HG02588 (cell line): ENCODE results near the gene BARX1.
"Not testable (repeated sequence)": the region's sequence is repeated elsewhere in the genome, so short reads cannot be mapped to it uniquely, and the experiment has no call there.

Experiments
- ATAC-seq: cut with Tn5 transposase; IDR thresholded peaks from one replicate; pipeline ENCODE4 v1.9.1; 2021; ENCODE audit warnings: mild to moderate bottlenecking, moderate library complexity; ENCODE audit not compliant: unreplicated experiment

The BARX1 gene

DNA sequence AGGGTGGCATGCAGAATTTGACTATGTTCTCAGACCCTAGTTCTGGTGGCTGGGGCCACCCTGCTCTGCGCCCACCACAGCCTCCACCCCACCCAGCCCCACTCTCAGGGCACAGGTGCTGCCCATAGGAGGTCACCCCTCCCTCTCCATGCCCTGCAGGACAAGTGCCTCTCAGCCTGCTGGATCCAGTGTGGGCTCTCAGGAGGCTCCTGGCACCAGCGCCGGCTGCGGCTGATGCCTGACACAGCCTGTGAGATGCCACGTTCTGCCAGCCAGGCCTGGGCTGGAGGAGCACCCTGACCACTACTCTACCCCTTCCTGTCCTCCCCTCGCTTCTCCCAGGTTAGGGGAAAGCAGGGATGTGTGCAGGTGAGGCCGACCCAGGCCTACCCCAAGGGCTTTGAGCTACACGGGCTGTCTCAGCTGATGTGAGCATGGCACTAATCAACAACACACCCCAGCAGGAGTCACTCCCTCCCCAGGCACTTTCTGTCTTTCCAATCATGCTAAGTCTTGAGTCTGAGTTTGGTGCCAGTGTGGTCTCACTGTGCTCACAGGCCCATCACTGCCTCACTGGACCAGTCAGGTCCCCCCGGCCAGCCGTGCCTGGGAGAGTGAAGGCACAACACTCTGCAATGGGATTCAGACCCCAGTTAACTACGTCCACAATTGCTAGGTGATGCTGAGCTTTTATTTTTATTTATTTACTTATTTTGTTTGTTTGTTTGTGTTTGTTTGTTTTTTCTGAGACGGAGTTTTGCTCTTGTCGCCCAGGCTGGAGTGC lies 12.1 kb upstream of the BARX1 start:
- no peak for ATAC-seq

DNA sequence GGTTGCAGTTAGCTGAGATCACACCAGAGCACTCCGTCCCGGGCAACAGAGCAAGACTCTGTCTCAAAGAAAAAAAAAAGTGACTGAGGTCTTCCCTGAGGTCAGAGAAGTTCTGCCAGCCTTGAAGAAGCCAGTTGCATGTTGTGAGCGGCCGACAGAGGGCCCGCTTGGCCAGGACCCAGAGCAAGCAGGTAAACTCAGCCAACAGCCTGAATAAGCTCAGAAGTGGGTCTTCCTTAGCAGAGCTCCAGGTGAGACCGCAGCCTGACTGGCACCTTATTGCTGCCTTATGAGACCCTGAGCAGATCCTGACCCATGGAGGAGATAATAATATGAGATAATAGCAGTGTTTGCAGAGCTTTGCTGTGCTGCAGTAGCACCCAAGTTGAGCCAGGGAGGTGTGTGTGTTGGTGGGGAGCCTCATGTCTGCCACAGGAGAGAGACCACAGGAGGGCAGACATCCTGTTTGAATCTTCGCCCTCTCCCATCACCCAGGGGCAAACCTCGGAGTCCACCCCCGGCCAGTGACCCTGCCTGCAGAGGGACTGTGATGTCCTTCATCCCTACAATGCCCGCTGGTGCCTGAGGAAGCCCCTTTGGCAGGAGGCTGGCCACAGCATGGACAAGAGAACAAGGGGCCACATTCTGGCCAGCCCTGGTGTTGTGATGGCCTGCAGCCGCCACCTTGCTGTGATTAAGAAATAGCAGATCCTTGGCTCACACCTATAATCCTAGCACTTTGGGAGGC lies 10.8 kb upstream of the BARX1 start:
- ATAC-seq = no peak

DNA sequence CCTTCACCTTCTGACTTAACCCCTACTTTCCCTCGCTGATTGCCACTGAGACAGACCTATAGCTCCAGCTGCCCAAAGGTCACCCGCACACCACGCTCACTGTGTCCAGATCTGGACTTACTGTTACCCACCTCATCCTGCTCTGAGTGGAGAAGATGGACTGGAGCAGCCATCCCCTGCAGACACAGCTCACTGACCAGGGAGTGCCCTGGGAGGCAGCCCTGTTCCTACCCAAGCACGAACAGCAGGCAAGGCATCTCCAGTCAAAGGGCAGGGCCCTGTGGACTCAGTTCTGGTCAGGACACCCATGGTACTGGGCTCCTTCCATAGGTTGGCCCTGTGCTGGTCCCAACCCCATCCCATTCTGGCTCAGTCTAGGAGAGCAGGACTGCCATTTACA lies 9.5 kb upstream of the BARX1 start:
- no peak for ATAC-seq

DNA sequence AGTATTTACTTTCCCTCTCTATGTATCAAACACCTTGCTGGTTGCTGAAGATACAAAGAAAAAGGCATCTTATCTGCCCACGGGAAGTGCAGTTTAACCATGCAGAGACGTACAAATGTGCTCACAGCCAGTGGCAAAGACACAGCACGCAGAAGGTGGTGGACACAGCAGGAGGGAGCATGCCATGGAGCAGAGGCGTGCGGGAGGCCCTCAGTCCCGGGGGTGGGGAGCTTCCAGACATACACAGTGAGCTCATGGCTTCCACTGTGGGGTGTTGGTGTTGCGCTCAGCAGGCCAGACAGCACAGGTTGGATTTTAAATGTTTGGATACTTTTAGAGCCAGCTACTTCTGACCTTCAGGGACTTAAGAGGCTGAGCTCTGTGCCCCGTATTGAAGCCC lies 8.8 kb upstream of the BARX1 start:
- no peak for ATAC-seq

DNA sequence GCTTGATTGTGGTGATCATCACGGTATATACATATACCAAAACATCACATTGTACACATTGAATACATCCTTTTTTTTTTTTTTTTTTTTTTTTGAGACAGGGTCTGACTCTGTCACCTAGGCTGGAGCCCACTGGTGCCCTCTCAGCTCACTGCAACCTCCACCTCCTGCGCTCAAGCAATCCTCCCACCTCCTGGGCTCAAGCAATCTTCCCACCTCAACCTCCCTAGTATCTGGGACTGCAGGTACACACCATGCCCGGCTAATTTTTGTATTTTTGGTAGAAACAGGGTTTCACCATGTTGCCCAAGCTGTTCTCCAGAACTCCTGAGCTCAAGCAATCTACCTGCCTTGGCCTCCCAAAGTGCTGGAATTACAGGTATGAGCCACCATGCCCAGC lies 8.3 kb upstream of the BARX1 start:
- not testable (repeated sequence) for ATAC-seq

DNA sequence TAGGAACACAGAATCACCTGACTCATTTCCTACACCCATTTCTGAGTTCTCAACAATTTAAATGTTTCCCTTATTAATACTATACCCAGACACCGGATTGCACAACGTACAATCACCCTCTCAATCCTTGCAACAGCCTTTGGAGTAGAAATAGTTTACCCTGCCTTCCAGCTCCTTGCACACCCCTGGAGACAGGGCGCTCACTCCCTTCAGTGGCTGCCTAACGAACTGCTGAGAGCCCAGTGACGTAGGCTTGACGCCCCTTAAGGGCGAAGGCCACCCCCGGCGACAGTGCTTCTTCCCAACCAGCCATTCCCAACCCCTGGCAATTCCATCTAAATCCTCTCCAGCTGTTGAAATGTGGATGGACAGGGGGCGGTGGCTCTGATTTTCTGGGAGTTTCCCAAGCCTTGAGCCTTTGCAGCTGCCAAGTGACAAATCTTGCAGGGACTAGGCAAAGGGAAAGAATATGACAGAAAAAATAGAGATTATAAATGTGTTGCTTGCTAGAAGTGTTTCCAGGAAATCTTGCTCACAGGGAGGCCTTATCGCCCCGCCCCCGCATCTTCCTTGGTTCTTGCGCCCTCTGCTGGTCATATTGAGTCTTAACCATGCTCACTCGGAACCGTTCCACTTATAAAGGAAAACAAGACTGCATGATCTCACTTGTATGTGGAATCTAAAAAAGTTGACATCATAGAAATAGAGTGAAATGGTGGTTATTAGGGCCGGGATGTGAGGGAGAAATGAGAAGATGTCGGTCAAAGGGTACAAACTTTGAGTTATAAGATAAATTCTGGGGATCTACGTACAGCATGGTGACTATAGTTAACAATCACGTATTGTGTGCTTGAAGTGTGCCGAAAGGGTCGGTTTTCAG lies 7.6 kb upstream of the BARX1 start:
- no peak for ATAC-seq

DNA sequence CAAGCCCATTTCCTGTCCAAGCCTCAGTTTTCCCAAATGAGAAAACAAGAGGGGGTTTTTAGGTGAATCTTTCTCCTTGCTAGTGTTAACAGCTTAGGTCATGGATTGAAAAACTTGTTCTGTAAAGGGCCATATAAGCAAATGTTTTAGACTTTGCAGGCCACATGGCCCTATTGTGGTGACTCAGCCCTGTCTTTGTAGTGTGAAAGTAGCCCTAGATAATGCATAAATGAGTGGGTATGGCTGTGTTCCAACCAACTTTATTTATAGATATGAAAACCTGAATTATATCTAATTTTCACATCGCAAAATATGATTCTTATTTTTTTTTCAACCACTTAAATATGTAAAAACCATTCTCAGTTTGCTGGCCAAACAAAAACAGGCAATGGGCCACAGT lies 6.9 kb upstream of the BARX1 start:
- ATAC-seq = no peak

DNA sequence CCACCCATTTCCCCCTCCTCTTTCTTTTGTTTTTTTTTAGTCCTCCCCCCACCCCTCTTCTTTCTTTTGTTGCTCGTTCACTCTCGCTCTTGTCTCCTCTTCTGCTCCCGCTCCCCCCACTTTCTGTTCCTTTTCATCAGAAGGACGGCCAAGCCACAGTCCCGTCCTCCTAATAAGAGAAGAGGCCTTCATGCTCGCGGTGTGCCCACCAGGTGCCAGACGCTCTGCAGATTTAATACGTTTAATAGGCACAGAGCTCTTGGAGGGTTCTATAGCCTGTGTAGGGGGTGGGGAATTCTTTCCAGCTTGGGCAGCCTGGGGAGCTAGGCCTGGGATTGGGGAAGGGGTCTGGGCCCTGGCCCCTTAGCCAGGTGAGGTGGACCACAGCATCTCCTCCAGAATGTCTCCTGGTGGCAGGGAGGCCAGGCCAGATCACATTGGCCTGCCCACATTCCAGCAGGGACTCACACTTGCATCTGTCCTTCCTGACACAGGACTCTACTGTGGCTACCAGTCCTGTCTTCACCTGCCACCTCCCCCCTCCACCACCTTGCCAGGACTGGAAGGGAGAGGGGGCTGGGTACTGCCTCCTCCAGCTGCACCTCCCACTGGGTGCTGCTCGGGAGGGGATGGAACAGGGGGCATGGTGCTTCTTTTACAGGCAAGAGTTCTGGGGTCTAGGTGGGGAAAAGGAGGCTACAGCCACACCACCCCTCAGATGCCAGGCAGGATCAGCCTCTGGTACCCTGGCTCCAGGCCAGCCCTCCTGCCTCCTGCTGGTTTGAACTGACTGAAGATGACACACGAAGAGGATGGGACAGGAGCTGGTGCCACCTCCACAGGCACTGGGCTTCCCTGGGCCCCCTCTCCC lies 6.1 kb upstream of the BARX1 start:
- ATAC-seq = no peak

DNA sequence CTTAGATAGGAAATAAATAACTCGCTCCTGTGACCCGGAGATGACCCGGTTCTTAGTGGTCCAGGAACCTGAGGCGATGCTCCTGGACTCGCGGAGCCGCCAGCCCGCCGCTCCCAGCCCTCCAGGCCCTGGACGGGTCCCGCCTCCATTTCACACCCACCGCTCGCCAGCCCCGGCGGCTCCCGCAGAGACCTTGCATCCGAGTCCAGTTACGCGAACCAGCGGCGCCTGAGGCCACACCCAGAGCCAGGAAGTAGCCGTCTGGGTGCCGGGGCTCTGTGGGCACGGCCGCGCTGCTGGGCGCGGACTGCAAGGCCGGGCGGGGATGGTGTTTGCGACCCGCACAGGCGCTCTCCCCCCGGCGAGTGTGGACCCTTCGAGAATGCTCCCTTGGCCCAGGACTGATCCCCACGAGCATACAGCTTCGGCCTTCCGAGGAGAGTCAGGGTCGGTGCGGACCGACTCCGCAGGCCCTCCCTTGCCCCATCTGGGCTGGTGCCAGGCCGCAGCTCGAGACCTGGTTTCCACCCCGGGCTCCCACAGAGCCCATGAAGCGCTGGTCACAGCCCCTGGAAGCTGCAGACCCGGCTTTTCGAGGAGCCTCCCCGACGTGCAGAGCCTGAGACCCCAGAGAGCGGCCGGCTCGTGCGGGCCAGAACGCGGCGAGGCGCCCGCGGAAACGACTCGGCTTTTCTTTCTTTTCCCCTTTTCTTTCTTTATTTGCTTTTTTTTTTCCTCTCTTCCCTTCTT lies 5.2 kb upstream of the BARX1 start:
- no peak for ATAC-seq

DNA sequence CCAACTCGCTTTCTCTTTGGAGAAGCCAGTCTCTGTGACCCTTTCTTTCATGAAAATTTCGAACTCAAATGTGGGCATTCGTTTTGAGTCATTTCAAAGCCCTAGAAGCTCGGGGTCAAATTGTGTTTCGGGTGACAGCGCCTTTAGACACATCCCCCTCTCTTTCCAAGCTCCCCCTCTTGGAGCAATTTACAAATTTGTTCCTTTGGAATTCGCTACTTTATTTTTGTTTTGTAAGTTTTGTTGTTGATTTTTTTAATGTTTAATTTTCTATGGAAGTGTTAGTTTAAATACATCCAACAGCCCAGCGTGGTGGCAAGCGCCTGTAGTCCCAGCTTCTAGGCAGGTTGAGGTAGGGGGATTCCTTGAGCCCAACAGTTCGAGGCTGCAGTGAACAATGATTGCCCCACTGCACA lies 4.6 kb upstream of the BARX1 start:
- no peak for ATAC-seq

DNA sequence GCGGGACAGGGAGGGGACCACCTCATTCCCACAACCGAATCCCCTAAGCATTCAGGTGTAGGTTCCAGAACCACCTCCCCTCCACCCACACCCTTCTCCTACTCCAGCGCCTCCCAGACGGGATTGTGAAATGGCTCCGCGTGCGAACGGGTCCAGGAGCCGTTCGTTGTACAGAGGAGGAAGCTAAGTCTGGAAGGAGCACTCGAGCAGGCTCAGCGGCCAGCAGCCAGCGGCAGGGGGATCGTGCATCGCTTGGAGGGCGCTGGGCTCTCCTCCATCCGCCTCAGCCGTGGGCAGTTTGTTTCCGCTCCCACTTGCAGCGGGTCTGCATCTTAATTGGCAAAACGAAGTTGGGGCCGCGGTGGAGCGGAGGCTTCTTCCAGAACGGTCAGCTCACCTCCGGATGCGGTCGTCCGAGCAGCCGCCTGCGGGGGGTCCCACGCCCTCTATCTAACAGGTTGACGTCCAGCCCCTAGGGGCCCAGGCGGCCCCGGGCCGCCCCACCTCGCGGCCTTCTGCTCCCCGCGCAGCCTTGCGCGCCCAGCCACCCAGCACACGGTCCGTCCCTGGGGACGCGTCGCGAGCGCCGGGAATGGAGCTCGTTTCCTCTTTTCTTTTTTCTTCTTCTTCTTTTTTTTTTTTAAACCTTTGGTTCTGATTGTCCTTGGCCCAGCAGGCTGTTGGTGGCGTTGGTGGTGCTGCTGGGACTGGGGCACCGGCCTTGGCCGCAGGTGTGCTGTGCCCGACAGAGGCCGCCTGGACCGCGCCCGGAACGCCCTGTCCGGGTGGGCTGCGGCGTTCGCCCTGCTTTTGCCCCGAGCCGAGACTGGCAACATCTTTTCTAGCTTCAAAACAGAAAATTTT lies 3.9 kb upstream of the BARX1 start:
- ATAC-seq = no peak

DNA sequence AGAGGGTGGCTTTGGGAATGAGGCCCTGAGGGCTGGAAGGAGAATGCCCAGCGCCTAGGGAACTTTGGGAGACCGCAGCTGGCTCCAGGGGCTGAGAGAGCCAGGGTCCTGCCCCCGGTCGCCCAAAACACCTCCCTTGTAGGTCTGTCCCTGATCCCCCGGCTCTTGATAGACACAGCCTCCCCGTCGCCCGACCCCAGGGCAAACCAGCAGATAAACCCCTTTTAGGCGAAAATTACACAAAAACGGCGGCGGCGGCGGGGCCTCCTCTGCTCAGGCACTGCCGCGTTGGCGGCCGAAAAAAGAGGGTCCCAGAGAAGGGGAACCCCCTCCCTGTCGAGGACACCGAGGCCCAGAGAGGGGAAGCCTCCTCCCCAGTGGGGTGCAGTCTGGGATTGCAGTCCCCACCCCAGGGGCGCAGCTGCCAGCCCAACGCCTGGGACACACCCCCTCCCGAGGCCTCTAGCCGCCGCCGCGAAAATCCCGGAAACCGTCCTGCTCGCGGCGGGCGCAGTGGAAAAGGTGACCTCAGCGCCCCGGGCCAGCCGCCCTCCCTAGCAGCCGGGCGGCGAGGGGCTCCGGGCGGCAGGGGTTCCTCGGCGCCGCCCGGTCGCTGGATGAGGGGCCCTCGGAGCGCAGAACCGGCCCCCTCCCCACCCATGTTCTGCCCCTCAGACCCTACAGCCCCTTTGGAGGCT lies 3.1 kb upstream of the BARX1 start:
- ATAC-seq = no peak

DNA sequence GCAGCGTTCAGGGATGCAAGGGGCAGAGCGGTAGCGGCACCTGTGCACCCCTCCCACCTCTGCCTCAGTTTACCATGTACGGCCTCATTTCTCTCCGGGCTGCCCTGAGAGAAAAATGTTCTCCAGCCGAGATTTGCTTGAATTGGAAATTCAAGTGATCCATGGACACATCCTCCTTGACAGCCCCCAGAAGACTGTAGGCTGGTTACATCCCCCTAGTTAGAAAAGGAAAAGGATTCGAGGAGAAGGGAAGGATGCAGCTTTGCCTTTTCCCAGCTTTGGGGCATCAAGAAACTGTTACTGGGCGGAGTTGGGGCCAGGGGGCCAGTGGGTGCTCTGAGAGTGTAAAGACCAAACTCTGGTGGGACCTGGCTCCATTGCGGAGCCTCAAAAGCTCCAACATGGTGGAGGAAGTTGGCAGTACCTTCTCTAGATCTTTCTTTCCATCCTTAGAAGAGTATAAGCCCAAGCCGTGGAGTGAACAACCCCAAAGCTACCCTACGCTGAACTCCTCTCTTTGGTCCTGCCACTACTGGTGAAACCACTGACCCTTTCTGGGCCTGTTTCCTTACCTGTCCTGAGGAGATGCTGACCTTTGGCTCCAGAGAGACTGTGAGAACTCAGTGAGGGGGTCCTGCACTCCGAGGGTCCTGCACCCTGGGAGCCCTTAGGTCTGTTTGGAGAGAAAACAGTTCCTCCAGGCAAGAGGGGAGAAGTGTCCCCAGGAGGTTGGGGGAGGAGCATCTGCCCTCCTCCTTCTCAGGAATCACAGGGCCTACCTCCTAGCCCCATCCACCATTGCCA lies 1.0 kb upstream of the BARX1 start:
- ATAC-seq = no peak

DNA sequence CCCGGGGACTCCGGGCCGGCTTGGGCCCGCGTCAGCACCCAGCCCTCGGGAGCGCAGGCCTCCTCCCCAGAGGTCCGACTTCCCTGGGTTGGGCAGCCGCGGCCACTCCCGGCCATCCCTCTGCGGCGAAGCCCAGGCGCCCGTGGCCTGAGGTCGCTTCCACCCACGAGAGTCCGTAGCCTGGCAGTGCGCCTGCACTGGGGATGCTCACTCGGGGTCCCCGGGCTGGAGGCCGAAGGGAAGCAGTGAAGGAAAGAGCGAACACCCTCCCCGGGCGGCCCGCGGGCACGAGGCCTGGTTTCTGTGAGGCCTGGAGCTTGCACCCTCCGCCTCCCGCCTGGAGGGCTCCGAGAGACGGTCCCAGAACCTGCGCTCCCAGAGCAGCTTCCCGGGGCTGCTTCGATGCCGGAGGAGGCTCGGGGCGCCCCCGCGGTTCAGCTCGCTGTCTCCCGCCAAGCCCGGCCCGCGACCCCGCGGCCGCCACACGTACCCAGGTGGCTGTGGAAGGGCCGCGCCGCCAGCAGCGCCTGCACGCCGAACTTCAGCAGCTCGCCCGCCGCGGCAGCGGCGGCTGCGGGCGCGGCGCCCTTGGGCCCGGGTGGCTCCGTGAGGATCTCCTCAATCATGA lies 607 bp downstream of the BARX1 start:
- no peak for ATAC-seq

DNA sequence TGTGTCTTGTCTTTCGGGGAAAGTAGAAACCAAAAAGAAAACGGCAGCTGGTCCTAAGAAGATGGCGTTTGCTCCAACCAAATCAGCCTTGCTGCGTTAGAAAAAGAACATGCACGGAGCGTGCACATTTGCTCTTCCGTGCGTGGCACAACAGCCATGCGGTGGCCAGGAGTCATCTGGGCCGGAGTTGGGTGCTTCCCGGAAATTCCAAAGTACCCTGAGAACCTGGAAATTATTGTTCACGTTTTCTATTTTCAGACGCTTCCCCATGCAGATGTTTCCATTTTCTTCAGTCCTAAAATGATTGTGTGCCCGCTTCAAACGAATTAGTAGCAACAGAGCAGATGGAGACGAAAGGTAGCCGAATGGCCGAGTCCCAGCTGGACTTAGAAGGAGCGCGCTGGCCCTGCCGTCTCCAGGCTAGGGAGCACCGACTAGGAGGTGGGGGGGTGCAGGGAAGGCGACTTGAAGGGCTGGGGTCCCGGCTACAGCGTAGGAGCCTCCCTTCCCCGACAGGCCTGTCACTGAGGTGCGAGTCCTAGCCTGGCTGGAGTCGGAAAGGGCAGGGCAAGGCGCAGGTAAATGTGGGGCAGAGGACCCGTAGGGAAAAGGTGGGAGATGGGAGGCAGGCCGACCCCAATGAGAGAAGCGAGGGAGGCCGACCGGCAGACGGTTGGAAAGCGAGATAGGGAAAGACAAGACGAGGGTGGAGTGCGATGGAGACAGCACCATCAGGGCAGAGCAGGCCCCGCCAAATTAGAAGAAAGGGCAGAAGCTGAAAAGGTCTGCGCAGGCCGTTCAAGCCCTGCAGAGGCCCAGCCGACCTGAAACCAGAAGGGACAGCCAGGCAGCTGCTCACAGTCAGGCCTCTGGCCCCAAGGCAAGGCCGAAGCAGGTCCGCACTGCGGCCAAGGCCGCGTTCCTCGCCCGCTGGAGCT lies 1.4 kb downstream of the BARX1 start:
- ATAC-seq = no peak
